T1000 (cell line): ENCODE results near the gene CNFN.

Experiments
- DNase-seq: peaks from one replicate; lab custom pipeline; 2025; ENCODE audit warnings: mixed read lengths; lab: John Stamatoyannopoulos, UW

Gene CNFN

DNA sequence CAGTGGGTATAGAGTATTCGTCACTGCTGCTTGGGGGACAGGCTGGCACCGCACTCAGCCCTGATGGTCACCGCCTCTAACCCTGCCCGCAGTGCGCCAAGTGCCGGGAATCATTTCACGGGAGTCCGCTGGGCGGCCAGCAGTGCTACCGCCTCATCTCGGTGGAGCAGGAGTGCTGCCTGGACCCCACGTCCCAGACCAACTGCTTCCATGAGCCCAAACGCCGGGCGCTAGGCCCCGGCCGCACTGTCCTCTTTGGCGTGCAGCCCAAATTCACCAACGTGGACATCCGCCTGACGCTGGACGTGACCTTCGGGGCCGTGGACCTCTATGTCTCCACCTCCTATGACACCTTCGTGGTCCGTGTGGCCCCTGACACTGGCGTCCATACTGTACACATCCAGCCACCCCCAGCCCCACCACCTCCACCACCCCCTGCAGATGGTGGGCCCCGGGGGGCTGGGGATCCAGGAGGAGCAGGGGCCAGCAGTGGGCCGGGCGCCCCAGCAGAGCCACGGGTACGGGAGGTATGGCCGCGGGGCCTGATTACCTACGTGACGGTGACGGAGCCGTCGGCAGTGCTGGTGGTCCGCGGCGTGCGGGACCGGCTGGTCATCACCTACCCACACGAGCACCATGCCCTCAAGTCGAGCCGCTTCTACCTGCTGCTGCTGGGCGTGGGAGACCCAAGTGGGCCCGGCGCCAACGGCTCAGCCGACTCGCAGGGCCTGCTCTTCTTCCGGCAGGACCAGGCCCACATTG, 14.5 kb downstream of the CNFN start:
- DNase-seq, result no peak

GRCh38 chr19:42374826-42375376, 15.2 kb downstream of the CNFN start:
- no peak for DNase-seq

DNA sequence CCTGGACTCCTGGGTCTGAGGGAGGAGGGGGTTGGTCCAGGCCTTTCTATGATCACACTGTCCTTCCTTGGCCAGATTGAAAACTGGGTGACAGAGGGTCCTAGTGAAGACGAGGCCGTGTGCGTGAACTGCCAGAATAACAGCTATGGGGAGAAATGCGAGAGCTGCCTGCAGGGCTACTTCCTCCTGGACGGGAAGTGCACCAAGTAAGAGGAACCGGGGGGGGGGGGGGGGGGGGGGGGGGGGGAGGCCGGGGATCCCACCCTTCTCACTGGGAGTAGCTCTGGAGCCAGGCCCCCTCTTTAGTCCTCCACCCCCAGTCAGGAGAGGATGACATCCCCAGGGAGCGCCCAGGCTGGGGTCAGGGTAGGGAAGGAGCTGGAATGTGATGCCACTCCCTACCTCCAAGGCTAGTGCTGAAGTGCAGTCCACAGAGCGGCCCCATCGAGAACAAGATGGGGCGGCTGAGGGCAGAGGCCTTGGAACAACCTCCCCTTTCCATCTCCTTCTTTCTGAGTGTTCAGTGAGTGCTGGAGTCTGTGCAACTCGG, 19.4 kb downstream of the CNFN start:
- no peak for DNase-seq

- no peak for DNase-seq
Observed at GRCh38 chr19:42370068-42370520, 20.0 kb downstream of the CNFN start.

DNA sequence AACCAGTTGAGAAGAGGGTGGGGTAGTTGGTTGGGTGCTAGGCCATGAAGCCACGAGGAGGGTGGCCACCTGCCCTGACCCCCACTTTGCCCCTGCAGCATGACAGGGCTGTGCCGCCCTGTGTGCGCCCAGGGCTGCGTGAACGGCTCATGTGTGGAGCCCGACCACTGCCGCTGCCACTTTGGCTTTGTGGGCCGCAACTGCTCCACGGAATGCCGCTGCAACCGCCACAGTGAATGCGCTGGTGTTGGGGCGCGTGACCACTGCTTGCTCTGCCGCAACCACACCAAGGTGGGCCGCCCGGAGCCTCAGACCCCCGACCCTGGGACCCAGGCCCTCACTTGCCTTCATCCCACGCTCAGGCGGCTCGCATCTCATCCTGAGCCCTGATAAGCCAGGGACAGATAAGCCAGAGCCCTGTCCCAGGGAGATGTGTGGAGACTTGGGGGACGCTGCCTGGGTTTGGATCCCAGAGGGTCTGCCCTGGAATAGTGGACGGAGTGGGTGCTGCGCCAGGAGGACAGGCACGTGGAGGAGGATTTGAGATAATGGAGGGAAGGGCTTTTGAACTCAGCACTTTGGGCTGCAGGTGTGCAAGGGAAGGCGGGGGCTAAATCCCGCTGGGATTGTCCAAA, 20.5 kb downstream of the CNFN start:
- DNase-seq, result no peak

DNA sequence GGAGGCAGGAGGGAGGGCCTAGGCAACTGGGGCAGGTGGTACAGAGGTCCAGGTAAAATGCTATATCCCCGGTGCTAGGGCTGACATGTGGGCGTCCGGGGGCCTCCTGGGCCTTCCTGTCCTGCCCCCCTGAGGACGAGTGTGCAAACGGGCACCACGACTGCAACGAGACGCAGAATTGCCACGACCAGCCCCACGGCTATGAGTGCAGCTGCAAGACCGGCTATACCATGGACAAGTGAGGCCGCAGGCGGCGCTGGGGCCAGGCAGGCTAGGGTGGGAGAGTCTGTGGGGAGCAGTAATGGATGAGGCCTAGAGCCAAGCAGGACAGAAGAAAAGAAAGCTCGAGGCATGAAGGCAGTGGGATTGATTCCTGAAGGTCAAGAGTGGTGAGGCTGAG, 21.3 kb downstream of the CNFN start:
- no peak for DNase-seq

DNA sequence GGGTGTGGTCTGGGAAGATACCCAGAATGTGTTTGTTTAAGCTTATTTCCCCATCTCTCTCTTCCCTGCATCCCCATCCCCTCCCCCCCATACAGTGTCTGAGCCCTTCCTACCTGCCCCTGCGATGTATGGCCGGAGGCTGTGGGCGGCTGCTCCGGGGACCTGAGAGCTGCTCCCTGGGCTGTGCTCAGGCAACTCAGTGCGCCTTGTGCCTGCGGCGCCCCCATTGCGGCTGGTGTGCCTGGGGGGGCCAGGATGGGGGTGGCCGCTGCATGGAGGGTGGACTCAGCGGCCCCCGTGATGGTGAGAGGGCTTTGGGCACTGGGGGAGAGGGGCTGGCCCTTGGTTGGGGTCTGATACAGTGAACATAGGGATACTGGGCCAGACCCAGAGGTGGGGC, 21.7 kb downstream of the CNFN start:
- DNase-seq, result no peak

DNA sequence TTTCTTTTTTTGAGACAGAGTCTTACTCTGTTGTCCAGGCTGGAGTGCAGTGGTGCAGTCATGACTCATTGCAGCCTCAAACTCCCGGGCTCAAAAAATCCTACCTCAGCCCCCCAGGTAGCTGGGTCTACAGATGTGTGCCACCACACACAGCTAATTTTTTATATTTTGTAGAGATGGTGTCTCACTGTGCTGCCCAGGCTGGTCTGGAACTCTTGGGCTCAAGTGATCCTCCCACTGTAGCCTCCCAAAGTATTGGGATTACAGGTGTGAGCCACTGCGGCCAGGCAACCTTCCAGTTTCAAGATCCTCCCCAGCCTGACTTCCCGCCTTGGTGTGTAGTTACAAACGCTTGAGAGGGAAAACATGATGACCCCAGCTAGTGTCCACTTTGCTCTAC, 22.2 kb downstream of the CNFN start:
- no peak for DNase-seq

DNA sequence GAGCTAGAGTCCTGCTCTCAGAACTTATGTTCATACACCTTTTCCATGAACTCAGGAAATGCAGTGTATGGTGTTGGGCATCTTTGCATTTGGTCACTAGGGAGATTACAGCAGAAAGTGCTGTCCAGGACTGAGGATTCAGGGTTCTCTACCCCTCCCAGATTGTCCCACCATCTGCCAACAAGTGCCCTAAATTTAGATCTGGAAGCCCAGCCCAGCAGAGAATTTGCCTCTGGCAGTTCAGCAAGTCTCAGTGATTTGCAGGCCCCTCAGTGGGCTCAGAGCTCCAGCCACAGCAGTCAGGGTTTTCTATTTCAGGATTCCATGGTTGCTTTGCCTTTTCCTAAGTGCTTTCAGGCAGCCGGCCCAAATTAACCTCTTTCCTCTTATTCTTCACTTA, 23.4 kb downstream of the CNFN start:
- DNase-seq, result no peak

DNA sequence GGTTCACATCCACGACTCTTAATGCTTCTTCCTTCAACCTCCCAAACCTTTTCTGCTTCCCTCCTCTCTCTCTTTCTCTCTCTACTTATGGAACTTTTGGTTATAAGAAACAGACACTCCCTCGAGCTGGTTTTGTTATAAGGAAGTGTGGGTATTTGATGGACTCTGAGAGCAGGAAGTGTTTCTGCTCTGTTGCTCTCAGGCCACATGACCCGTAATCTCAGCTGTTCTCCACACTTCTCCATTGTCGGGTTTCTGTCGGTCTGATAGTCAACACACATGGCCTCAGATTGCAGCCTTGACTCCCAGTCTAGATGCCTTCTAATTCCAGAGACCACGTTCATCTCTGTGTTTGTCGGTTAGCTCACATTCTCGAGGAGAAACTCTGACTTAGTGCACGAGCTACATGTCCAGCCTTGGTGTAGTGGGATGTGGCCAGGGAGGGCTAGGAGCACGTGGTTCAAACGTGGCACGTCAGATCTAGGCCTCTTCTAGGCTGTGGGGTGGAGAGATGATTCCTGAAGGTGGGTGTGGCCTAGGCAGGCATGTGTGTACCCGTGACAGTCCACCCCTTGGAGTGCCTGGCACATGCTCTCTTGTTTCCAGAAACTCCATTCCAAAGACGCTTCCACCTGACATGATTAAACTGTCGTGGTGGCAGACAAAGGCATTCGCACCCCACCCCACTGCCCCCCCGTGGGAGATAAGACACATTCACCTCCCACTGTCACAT, 26.3 kb downstream of the CNFN start:
- no peak for DNase-seq

- DNase-seq, result no peak
Observed at GRCh38 chr19:42362891-42363440, 27.1 kb downstream of the CNFN start.

GRCh38 chr19:42362342-42362741, 27.8 kb downstream of the CNFN start:
- DNase-seq, result no peak

DNA sequence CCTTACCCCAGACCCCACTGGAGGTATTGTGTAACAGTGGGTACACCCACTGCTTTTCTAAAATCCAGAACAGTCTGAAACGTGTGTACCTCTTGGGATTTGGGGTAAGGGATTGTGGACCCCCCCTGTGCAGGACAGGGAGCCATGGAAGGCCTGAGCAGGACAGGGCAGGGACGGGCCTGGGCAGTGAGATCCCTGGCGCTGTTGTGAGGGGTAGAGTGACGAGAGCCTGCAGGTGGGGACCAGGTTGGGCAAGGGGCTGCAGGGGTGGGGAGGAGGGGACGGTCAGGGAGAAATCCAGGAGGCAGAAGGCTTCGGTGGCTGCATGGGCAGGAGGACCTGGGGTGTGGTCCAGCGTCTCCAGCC, 28.6 kb downstream of the CNFN start:
- DNase-seq, result no peak

DNA sequence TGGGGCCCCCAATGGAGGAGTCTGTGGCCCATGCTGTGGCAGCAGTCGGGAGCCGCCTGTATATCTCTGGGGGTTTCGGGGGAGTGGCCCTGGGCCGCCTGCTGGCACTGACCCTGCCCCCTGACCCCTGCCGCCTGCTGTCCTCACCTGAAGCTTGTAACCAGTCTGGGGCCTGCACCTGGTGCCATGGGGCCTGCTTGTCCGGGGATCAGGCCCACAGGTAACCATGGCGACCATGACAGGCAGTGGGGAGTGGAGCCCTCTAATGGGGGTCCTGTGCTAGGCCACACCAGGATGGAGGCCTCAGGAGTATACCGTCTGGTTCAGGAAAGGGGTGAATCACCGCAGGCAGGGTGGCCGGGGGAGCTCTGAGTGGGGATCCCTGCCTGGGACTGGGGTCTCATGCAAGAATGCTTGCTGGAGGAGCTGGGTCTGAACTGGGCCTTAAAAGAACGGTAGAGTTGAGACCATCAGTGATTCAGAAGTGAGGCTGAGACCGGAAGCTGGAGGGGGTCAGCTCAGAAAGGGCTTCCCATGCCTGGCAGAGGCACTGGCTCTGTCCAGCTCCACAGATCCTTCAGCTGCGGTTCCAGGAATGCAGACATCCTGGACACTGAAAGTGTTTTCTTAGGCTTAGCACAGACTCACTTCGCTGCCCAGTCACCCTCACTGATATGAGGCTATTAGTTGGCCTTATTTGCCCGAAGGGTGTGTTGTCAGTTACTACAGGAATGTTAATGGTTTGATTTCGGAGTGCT, 29.1 kb downstream of the CNFN start:
- no peak for DNase-seq

DNA sequence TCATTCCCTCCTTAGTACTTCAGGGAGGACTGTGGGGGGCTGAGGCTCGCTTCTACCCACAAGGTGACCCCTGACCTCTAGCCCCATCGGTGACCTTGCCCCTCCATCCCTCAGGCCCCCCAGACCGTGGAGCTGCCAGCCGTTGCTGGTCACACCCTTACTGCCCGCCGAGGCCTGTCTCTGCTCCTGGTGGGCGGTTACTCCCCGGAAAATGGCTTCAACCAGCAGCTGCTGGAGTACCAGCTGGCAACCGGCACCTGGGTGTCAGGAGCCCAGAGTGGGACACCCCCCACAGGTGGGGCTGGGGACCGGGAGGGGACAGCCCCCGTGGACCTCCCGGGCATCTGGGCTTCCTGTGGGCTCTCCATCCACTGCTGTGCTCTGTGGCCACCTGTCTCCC, 32.8 kb downstream of the CNFN start:
- DNase-seq, result no peak

DNA sequence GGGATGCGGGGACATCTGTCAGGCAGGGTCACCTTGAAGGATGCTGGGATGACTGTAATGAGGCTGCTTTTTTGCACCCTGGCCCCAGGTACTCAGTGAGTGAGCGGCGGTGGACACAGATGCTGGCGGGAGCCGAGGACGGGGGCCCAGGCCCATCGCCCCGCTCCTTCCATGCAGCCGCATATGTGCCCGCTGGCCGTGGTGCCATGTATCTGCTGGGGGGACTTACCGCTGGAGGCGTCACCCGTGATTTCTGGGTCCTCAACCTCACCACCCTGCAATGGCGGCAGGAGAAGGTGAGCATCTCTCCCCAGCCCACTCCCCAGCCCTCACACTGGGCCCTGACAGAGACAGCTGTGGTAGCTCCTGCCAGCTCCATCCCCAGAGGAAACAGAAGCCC, 33.4 kb downstream of the CNFN start:
- DNase-seq, result no peak

- no peak for DNase-seq
Observed at GRCh38 chr19:42355896-42356295, 34.2 kb downstream of the CNFN start.

- DNase-seq, result no peak
Observed at GRCh38 chr19:42353341-42354015, 36.6 kb downstream of the CNFN start.

- no peak for DNase-seq
Observed at GRCh38 chr19:42352301-42353259, 37.5 kb downstream of the CNFN start.
